ENCODE data around the gene C2orf76.
"Not testable (repeated sequence)": the region's sequence is repeated elsewhere in the genome, so short reads cannot be mapped to it uniquely, and the experiment has no call there.

Gene C2orf76

GRCh38 chr2:119377294-119377992 is 10.8 kb upstream of the C2orf76 start:
- no peak for DNase-seq

- DNase-seq = no peak
Observed at GRCh38 chr2:119376810-119377209, 10.2 kb upstream of the C2orf76 start.

GRCh38 chr2:119376406-119376805 is 9.8 kb upstream of the C2orf76 start:
- not testable (repeated sequence) for DNase-seq

GRCh38 chr2:119373907-119374745 is 7.5 kb upstream of the C2orf76 start:
- DNase-seq = not testable (repeated sequence)

GRCh38 chr2:119372778-119373568 is 6.3 kb upstream of the C2orf76 start:
- DNase-seq = no peak

GRCh38 chr2:119371111-119371510 is 4.5 kb upstream of the C2orf76 start:
- no peak for DNase-seq

GRCh38 chr2:119369845-119370244 is 3.2 kb upstream of the C2orf76 start:
- no peak for DNase-seq

- peak; percentile 29 for DNase-seq
Observed at GRCh38 chr2:119367472-119368099, 952 bp upstream of the C2orf76 start.

- no peak for DNase-seq
Observed at GRCh38 chr2:119366161-119366648, 429 bp downstream of the C2orf76 start.

GRCh38 chr2:119365436-119365835 is 1.2 kb downstream of the C2orf76 start:
- no peak for DNase-seq

- DNase-seq = no peak
Observed at GRCh38 chr2:119364798-119365197, 1.8 kb downstream of the C2orf76 start.

- no peak for DNase-seq
Observed at GRCh38 chr2:119360423-119360966, 6.1 kb downstream of the C2orf76 start.

- DNase-seq = no peak
Observed at GRCh38 chr2:119359774-119360173, 6.9 kb downstream of the C2orf76 start.

GRCh38 chr2:119354860-119355259 is 11.8 kb downstream of the C2orf76 start:
- no peak for DNase-seq

- no peak for DNase-seq
Observed at GRCh38 chr2:119352357-119352756, 14.3 kb downstream of the C2orf76 start.

- no peak for DNase-seq
Observed at GRCh38 chr2:119350311-119350998, 16.2 kb downstream of the C2orf76 start.

- no peak for DNase-seq
Observed at GRCh38 chr2:119349289-119349688, 17.3 kb downstream of the C2orf76 start.

GRCh38 chr2:119341684-119342083 is 24.9 kb downstream of the C2orf76 start:
- no peak for DNase-seq

- DNase-seq = no peak
Observed at GRCh38 chr2:119339562-119339923, 27.1 kb downstream of the C2orf76 start.

GRCh38 chr2:119338826-119339561 is 27.6 kb downstream of the C2orf76 start:
- no peak for DNase-seq

GRCh38 chr2:119338272-119338671 is 28.4 kb downstream of the C2orf76 start:
- DNase-seq = no peak

Measured in activated gamma-delta T cell (primary cell).